Activated CD4-positive, CD25-positive, alpha-beta regulatory T cell (primary cell): Measurements from ENCODE around the gene KCNJ16.

Experiments
- DNase-seq, 4 experiments: peaks; one replicate each; lab custom pipeline; 2025; lab: John Stamatoyannopoulos, UW

The KCNJ16 gene

DNA sequence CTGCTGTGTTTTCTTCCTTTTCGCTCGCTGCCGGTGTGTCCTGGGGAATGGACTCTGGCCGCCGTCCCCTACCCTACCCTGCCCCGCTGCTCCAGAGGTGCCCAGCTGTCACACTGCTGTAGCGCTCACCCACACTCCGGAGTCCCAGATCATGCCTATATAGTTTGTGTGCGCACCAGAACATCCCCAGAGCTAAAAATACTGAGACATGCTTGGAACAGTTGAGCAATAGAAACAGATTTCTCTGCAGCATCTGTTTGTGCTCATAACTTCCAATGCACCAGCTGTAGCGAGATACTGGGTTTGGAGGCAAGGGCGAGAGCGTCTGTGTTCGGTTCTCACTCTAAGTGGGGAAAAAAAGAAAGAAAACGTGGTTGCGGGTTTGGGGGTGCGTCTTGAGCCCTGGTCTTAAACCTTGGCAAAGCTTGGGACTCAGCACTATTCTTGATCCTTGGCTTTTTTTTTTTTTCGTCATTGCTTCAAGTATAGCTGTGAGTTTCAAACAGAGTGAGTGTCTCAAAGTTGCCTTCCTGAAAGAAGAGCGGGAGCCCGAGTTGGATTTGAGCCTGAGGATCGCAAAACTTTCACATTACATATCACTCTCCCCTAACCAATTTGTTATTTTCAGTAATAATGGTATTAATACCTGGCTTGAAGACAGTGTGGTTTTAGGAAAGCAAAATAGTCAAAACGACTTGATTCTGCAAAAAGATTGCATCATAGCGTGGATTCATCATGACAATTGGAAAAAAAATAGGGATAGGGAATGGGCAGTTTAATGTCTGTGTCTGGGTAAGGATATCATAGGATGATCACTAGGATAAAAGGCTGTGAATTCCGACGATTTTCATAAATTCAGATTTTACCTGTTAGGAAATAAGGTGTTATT lies 94.9 kb downstream of the KCNJ16 start:
- no peak for DNase-seq

DNA sequence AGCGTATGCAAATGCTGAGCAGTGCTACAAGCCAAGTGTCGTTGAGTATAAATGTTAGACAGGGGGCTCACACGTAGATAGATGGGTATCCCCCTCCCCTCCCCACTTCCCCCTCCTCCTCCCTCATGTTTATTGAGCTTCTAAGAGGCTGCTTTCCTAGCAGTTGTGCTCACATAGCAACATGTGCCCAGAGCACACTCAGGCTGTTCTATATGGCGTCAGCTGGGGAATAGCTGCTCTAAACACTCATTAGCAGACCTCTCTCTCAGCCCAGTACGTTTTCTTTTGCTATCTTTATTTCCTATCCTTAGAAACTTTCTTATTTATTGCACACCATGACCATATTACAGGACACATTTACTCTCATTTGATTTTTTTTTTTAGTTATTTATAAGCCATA lies 96.1 kb downstream of the KCNJ16 start:
- DNase-seq = no peak

DNA sequence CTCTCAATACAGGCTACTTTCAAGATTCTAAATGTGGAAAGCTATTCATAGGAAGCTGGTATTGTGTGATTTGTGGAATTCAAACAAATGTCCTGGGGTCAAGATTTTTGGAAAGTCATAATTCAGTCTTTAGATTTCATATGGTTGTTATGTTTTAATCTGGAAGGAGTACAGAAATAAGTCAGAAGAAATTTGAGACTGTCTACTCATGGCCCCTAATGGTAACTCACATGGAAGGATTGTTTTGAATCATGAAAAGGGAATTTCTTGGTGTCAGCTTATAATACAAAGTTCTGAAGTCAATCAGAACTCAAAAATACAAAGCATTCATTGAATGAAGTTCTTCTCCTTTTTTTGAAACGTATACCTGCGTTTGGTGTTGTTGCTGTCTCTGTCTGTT lies 97.4 kb downstream of the KCNJ16 start:
- DNase-seq = no peak

DNA sequence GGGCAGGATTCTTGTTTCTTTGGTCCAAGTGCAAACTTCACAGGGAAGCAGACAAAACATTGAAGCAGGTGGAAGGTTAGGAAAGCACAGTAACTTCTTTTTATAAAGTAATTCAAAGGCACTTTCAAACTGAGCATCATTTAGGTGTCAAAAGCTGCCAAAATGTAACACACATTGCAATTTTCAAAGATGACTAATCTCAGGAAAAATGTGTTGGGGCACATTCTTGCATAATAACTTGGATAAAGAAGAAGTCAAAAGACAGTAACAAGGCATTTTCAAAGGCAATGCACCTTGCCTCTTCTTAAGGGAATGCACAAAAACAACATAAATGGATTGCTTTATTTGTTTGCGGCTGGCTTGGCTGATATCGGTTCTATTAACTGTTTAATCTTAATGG lies 97.9 kb downstream of the KCNJ16 start:
- DNase-seq = no peak

GRCh38 chr17:70173681-70174080 lies 98.7 kb downstream of the KCNJ16 start:
- DNase-seq = no peak

DNA sequence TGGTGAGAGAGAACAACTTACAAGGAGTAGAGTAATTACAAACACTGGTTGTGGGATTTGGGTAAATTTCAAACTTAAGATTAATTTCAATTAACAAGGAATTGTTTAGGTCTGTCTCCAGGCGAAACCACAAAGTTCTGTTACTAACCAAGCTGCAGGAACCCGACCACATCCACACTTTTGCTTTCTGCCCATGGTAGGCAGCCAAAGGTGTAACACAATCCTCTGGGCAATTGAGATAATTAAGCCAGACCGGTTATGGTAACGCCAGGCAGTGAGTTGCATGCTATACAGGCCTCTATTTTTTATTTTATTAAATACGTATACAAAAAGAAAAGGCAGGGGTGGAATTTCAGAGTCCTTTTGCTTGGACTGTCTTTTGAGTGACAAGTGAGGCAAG lies 106.4 kb downstream of the KCNJ16 start:
- no peak for DNase-seq

GRCh38 chr17:70181866-70182265 lies 106.8 kb downstream of the KCNJ16 start:
- DNase-seq = no peak

- no peak for DNase-seq
Observed at GRCh38 chr17:70183508-70183907, 108.5 kb downstream of the KCNJ16 start.

DNA sequence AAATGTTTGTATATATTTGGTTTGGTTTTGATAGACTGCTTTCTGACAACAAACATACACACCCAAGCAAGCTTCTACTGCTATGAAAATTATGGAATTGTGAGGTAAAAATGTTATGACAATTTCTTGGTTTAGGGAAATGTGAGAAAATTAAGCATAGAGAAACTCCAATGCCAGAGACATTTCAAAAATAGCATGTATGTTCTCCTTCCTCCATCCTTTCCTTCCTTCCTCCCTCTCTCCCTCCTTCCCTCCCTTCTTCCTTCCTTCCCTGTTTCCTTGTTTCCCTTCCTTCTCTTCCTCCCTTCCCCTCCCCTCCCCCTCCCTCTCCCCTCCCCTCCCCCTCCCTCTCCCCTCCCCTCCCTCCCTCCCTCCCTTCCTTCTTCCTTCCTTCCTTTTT lies 109.2 kb downstream of the KCNJ16 start:
- DNase-seq = no peak

DNA sequence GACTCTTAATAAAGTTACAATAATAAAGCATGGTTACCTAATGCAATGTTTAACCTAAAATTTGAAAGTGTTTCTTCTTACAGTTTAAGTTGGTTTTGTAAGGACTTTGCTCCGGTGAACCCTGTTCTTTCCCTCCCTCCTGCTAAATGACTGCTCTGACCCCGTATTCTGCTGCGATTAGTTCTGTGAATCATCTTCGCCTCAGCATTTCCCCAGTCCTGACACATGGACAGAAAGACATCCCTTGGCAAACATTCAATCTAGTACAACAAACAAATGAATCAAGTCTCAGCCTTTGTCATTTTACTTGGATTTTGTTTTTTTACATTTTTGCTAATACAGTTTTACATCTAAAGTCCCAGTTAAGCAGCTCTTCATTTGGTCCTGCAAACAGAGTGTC lies 109.7 kb downstream of the KCNJ16 start:
- no peak for DNase-seq
